Activated CD8-positive, alpha-beta memory T cell treated with anti-CD3 and anti-CD28 coated beads for 48 hours (primary cell): ENCODE results near the gene TM9SF4.

Experiments
- DNase-seq, 3 experiments: peaks; one replicate each; pipeline ENCODE4 v3.0.0-alpha.2; 2020; ENCODE audit warnings: low read depth in 2 of 3, low spot score in 2 of 3

TM9SF4 gene, protein sequence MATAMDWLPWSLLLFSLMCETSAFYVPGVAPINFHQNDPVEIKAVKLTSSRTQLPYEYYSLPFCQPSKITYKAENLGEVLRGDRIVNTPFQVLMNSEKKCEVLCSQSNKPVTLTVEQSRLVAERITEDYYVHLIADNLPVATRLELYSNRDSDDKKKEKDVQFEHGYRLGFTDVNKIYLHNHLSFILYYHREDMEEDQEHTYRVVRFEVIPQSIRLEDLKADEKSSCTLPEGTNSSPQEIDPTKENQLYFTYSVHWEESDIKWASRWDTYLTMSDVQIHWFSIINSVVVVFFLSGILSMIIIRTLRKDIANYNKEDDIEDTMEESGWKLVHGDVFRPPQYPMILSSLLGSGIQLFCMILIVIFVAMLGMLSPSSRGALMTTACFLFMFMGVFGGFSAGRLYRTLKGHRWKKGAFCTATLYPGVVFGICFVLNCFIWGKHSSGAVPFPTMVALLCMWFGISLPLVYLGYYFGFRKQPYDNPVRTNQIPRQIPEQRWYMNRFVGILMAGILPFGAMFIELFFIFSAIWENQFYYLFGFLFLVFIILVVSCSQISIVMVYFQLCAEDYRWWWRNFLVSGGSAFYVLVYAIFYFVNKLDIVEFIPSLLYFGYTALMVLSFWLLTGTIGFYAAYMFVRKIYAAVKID

DNA sequence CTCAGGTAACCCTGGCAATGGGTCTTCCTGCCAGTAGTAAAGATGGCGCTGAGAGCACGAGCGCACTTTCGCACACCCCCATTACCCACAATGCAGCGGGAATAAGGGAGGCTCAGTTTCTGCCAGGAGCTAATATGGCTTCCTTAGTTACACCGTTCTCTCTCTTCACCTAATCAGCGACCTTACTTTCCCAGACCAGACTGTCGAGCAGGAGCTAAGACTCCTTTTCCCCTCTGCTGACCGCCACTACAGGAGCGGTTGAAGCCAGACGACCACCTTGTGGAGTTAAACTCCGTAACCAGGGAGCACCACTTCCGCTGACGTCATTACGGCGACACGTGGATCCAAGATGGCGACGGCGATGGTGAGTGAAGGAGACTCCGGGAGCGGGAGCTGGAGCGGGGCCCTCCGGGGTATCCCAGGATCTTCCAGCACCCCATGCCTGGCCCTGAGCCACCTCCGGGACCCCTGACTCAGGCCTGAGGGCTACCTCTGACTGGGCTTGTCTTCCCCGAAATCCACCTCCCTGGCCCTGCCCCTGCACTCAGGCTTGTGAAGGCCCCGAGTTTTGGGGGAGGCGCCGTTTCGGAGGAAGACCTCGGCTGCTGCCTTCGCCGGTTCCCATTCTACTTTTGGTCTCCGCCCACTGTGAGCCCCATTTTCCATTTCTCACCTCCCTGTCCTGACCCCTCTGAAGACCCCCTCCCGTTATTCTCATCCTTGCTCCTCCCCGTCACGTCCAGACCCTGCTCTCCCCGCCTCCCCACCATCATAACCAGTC, at the start of gene TM9SF4:
Gene TM9SF4, plus strand, starts transcription at position 323 of the 781 bp plus-strand sequence. Its CDS starts 27 bp downstream, at position 350.
- peak; percentile 77 to 93 (median 86) for DNase-seq

DNA sequence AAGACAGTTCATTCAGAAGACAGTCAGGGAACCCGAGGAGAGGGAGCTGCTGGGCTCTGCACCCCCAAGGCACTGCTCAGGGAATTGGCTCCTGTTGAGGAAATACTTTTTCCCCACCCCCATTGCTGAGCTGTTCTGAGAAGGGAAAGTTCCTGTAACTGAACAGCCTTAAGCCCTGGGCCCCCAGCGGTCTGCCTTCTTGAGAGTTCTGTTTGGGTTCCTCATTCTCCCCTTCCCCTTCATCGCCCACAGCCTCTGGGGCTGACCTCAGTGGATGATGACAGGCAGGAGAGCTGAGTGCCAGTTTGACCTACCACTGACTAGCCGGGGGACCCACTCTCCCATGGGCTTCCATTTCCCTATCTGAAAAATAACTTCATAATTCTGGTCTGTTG, 46.7 kb upstream of the TM9SF4 start:
- no peak for DNase-seq

DNA sequence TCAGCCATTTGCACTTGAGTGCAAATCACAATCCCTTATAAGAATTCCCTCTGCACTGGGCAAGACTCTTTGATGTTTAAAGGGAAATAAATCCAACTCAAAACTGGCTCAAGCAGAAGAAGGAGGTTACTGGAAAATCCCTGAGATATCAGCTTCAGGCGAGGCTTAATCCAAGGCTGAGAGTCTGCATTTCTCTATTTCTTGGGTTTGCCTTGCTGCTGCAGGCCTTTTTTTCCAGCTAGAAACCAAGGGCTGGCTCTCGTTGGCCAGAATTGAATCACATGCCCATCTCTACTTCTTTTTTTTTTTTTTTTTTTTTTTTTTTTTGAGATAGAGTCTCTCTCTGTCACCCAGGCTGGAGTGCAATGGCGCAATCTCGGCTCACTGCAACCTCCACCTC, 45.8 kb upstream of the TM9SF4 start:
- no peak for DNase-seq

DNA sequence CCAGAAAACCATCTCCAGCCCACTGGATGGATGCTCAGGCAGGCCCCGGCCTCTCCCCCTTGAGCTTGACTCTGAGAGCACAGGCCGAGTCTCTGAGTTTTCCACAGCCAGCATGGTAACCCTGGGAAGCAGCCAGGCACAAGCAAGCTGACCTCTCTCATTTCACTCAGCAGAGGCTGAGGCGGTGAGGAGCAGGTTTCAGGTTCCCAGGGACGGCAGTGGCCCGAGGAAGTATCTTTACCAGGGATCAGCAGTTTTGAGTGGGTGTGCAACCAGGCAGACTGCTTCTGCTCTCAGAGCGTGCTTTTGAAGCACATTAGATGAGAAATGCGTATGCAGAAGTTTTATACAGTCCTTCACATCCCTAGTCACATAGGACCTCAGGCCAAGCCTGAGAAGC, 44.8 kb upstream of the TM9SF4 start:
- DNase-seq, result no peak

DNA sequence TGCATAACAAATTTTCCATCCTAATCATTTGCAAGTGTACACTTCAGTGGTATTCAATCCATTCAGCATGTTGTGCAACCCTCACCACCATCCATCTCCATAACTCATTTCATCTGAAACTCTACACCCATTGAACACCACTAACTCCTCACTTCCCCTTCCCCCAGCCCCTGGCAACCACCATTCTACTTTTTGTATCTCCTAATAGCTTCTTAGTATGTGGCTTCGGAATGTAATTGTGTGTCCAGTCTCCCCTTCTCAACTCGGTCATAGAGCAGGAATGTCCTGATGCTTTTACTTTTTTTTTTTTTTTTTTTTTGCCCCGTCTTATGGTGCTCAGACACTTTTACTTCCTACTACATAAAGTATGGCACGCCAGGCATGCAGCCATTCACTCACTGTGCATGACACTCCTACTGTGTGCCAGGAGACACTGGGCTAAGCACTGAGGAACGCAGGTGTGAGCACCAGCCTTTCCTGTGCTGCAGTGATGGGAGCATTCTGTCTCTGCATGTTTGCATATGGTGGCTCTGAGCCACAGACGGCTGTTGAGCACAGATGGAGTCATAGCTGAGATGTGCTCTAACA, 42.2 kb upstream of the TM9SF4 start:
- no peak for DNase-seq

DNA sequence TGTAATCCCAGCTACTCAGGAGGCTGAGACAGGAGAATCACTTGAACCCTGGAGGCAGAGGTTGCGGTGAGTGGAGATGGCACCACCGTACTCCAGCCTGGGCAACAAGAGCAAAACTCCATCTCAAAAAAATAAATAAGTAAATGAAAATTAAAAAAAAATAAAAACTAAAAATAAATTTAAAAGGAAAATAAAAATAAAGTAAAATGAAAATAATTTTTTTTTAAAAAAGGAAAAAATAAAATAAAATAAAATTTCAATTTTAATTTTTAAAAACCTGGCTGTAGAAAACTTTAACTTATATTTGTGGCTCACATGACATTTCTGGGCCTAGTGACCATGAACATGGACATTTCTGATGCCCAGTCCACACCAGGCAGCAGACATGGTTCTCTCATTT, 41.3 kb upstream of the TM9SF4 start:
- DNase-seq, result no peak

DNA sequence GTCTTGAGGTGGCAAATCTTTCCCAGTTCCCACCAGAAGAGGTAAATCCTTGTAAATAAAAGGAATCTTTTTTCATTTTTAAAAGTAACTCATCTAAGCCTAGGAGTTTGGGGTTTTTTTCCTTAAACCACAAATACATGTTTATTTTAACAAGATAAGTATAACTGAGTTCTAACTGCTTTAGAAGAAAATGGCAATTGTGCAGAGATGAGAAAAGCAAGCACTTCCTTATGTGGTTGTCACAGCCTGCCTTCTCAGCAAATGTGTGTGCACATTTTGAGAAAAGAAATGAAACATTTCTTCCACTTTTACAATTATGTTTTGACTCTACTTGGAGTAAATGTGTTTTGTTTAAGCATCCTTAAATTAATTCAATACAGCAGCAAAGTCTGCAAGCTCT, 39.8 kb upstream of the TM9SF4 start:
- no peak for DNase-seq

DNA sequence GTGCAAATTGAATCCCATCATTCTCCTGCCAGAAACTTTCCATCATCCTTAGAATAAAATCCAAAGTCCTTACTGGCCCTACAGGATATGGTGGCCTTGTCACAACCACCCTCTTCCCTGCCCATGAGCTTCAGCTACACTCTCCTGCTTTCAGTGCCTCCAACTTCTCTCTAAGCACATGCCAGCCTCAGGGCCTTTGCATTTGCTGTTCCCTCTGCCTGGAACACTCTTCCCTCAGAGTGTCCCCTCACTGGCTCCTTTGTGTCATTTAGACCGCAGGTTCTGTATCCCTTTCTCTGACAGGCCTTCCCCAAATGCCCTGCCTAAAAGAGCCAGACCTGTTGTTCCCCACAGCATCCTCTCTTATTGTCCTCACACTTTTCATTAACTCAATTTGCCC, 39.2 kb upstream of the TM9SF4 start:
- DNase-seq, result no peak

DNA sequence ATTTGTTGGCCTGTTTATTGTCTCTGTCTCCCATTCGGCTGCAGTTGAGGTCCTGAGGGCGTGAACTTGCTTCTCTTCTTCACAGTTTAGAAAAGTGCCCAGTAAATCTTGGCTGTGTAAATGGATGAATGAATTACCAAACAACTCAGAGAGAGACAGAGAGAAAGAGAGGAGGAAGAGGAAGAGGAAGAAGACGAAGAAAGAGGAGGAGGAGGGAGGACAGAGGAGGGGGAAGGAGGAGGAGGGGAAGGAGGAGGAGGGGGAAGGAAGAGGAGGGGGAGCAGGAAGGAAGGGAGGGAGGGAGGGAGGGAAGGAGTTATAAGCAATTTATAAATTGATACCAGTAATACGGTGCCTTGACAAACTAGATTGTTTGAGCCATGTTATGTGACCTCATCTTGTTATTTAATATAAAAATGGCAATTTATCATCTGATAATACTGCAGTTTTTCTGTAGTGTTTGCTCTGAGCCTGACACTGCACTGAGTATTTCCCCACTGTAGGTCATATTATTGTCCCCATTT, 38.8 kb upstream of the TM9SF4 start:
- no peak for DNase-seq

DNA sequence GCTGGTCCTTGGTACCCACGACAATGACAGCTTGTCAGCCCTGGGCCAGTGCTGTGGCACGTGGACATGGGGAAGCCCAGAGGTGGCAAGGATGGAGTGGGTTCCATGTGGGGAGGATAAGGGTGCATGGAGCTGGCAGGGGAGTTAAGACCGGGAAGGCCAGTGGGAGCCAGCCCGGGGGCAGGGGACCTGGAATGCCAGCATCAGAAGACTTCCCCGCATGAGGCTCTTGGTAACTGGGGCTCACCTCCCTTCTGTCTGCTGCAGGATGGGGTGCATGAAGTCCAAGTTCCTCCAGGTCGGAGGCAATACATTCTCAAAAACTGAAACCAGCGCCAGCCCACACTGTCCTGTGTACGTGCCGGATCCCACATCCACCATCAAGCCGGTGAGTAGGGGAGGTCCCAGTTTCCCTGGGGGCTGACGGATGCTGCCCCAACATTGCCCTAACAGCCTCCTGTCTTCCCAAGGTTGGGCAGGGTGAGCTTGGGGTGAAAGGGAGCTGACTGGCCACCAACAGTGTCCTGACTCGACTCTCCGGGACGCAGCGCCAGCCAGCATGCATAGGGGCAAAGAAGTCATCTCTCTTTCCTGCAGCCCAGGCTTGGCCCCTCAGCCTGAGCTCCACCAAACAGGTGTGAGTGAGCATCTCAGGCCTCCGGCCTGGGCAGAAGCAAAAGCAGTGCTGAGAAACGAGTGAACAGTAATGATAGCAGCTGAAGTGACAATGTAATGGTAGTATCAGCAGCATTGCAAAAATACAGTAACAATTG, 37.9 kb upstream of the TM9SF4 start:
- no peak for DNase-seq

DNA sequence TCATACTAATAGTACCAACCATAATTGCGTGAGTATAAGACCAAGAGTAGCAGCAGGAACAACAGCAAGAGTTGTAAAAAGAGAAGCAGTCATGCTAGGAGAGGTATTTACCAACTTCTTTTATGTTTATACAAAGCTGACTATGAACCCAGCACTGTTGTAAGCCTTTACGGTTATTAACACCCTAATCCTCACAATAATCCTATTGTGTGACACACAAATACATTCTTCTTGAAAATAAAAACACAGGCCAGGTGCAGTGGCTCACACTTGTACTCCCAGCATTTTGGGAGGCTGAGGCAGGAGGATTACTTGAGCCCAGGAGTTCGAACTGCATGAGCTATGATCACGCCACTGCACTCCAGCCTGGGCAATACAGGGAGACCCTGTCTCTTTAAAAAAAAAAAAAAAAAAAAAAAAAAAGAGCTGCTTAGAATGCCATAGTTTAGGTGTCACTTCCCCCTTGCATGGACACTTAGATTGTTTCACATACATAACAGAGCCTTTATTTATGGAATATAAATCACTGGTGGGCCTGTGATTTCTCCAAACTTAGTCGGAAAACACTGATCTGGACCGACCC, 37.3 kb upstream of the TM9SF4 start:
- no peak for DNase-seq

DNA sequence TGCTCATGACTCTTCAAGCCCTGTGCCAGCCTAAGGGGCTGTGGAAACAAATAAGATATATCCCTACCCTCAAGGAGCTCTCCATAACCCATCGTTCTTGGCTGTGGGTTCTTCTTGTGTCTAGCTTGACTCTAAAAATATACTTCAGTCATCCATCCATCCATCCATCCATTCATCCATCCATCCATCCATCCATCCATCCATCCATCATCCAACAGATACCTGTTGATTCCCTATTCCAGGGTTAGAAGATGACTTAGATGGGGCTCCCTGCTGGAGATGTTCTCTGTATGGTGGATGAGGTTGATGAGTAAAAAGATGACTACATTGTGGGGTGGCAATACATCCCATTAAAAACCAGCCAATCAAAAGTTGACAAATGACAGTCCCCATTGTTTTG, 34.0 kb upstream of the TM9SF4 start:
- DNase-seq, result no peak

DNA sequence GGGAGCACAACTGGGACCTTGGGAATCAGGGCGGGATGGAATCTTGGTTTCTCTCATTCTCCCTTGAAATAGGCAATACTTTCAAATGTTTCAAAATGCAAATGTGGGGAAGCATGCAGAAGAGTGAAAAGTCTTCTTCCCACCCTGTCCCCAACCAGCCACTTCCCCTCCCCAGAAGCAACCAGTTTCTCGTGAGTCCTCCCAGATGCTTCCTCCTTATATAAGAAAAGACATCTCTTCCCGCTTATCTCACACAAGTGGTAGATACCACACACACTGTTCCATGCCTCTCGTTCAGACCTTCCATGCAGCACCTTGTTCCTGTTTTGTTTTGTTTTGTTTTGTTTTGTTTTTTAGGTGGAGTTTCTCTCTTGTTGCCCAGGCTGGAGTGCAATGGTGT, 32.3 kb upstream of the TM9SF4 start:
- no peak for DNase-seq

DNA sequence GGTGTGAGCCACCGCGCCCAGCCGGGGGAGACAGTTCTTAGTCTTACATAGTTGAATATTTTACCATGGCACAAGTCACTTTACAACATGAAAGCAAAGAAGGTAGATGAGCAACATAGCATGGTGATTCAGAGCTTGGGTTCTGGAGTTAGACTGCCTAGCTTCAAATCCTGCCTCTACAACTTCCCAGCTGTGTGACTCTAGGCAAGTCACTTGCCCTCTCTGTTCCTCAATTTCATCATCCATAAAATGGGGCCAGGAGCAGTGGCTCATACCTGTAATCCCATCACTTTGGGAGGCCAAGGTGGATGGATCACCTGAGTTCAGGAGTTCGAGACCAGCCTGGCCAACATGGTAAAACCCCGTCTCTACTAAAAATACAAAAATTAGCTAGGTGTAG, 31.2 kb upstream of the TM9SF4 start:
- no peak for DNase-seq

DNA sequence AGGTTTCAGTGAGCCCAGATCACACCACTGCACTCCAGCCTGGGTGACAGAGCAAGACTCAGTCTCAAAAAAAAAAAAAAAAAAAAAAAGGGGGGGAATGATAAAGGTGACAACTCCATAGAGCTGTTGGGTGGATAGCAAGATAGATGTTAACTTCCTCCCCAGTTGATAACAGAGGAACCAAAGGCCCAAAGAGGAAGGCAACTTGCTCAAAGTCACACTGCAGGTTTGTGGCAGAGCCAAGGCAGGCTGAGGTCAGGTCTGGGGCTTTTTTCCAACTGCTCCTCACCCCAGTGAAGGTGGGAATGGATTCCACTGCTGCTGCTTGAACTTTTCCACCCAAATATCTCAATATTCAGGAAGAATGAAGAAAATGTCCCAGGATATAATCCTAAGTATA, 30.7 kb upstream of the TM9SF4 start:
- no peak for DNase-seq

DNA sequence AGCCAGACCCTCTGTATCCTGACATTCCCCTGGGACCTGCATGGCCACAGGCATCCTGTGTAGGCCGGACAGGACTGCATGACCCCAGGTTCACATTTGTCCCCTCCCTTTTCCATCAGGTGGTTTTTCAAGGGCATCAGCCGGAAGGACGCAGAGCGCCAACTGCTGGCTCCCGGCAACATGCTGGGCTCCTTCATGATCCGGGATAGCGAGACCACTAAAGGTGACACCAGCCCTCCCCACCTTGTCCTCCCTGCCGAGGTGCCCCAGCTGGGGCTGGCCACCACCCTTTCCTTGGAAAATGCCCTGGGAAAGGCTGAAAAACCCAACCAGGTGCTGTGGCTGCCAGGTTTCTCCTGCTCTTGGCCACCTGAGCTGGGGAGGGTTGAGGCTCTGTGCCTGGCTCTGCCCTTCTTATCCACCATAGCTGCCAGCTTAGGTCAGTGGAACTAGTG, 29.8 kb upstream of the TM9SF4 start:
- no peak for DNase-seq

DNA sequence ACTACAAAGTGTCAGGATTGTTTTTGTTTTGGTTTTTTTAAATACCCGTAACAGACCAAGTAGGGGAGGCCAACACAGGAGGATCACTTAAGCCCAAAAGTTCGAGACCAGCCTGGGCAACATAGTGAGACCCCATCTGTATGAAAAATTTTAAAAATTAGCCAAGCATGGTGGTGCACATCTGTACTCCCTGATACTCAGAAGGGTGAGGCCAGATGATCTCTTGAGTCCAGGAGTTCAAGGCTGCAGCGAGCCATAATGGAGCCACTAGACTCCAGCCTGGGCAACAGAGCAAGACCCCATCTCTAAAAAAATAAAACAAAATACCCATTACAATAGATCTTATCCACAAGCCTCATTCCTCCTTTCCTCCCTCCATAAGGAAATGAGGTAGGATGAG, 28.7 kb upstream of the TM9SF4 start:
- DNase-seq, result no peak

DNA sequence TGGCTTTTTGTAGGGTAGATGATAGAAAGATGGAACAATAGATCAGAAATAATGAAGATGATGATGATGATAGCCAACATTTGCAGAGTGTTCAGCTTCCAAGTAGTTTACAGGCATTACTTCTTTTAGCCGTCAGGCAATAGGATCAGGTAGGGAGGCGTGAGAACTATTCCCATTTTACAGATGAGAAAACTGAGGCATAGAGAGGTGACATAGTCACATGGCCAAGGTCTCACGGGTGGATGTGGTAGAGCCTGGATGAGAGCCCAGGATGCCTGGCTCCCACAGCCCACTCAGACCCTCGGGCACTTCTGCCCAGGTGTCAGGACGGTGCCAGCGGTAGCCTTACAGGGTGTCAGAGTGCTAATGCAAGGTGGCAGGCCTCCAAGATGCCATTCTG, 26.0 kb upstream of the TM9SF4 start:
- DNase-seq, result no peak

DNA sequence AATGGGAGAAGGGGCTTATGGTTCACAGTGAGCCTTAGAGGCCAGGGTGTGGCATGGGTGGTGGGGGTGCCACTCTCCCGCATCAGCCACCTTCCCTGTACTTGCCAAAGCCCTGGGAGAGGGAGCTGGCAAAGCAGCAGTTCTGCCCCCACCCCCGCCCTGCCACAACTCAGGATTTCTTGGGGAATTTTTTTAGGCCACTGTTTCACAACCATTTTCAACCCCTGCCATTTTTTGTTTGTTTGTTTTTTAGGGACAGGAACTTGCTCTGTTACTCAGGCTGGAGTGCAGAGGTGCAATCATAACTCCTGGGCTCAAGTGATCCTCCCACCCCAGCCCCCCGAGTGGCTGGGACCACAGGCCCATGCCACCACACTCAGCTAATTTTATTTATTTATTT, 22.4 kb upstream of the TM9SF4 start:
- DNase-seq, result no peak

DNA sequence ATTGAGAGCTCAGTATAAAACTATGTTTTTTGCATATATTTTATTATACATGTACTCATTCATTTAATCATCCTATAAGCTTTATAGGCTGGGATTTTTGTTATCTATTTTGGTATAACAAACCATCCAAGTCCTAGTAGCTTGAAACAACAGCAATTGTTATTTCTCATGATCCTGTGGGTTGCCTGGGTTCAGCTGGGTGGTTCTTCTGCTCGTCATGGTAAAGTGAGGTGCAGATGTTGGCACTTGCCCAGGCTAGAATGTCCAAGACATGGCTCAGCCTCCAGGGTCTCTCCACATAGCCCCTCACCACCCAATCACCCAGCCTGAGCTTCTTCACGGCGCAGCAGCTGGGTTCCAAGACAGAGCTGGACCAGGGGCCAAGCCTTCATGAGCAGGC, 20.8 kb upstream of the TM9SF4 start:
- no peak for DNase-seq
